C4-2B (cell line): ENCODE measurements around the gene PDK2.

Experiments used
- ZFX ChIP-seq: fragments of 450-650 bp; IDR thresholded peaks from 2 replicates; pipeline ENCODE4 v1.6.1; 2017
- TF ChIP-seq, protein P1 (sequence below): fragments of 450-650 bp; conservative IDR thresholded peaks from 2 replicates; pipeline ENCODE4 v1.5.1; 2017; ENCODE audit warnings: mild to moderate bottlenecking

DNA sequence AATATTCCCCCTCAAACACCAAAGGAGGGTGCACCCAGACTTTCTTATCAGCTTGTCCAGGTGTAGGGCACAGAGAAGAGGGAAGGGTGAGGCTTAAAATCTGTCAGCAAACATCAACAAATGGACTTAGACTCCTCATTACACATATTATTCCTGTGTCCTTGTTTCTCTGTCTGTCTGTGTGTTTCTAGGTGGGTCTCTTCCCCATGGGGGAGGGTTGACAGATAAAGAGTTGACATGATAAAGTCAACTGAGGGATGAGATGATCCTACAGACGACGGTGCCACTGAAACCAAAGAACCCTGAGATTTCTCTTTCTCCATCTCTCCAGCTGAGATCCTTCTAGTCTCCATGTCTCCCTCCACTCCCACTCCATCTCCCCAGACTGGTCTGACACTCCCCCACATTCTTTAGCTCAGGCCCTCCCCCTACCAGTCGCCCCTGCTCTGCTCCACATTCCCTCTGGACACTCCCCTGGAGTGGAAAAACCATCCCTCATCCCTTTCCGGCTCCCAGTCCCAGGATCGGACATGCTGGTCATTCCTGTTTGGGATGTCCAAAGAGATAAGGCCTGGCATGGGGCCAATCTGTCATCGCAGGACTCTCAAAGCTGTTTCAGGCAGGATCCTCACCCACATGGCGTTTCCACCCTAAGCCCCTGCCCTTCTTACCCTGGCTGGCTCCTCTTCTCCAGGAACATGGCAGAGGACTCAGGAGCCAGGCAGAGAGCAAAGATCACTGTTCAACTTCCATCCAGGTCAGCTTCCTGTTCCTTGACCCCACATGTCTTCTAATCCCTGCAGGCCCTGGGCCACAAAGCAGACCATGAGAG is 42.1 kb upstream of the PDK2 start:
- TF ChIP-seq, protein P1, sequence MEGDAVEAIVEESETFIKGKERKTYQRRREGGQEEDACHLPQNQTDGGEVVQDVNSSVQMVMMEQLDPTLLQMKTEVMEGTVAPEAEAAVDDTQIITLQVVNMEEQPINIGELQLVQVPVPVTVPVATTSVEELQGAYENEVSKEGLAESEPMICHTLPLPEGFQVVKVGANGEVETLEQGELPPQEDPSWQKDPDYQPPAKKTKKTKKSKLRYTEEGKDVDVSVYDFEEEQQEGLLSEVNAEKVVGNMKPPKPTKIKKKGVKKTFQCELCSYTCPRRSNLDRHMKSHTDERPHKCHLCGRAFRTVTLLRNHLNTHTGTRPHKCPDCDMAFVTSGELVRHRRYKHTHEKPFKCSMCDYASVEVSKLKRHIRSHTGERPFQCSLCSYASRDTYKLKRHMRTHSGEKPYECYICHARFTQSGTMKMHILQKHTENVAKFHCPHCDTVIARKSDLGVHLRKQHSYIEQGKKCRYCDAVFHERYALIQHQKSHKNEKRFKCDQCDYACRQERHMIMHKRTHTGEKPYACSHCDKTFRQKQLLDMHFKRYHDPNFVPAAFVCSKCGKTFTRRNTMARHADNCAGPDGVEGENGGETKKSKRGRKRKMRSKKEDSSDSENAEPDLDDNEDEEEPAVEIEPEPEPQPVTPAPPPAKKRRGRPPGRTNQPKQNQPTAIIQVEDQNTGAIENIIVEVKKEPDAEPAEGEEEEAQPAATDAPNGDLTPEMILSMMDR: no peak
- TF ChIP-seq ZFX: no peak
